H1 (cell line): ENCODE data around the gene TMEM179B. TPM values are rescaled to one million over a fixed set of nuclear protein-coding genes. Genes with fewer than 3 reads are reported as not detected.

ENCODE experiments used
- CTCF ChIA-PET: fragments of 300-600 bp; sonication (Branson Sonifier 250); formaldehyde crosslinking; loops from one replicate; lab custom pipeline; 2021; ENCODE audit not compliant: partially characterized antibody; lab: Charles Lee
- POLR2A ChIA-PET: fragments of 300-600 bp; sonication (Branson Sonifier 250); formaldehyde crosslinking; loops from one replicate; lab custom pipeline; 2021; ENCODE audit warnings: inconsistent platforms; ENCODE audit not compliant: partially characterized antibody; lab: Charles Lee
- DNase-seq, 2 experiments: peaks; one replicate each; pipeline versions ENCODE4 v3.0.0 to v3.0.0-alpha.2; 2010 to 2022; ENCODE audit warnings: low spot score in 2 of 2, low read depth in 1 of 2, mixed read lengths in 1 of 2
- FAIRE-seq: peaks from 2 replicates; lab custom pipeline; 2011; peaks lifted over from hg19 to GRCh38; lab: Jason Lieb, UNC
- H2AFZ ChIP-seq: 2 replicates; pipeline ENCODE4 v1.8.1; 2012; ENCODE audit warnings: low read length, inconsistent platforms
- H2AK5ac ChIP-seq: 2 replicates; pipeline ENCODE4 v1.6.1; 2013; ENCODE audit warnings: low read depth, low read length
- H2BK120ac ChIP-seq: replicated peaks from 2 replicates; pipeline ENCODE3; 2013; ENCODE audit warnings: low read depth, low read length, inconsistent platforms
- H2BK12ac ChIP-seq: 2 replicates; pipeline ENCODE4 v1.6.1; 2013; ENCODE audit warnings: low read depth, low read length
- H2BK15ac ChIP-seq: 2 replicates; pipeline ENCODE4 v1.6.1; 2013; ENCODE audit warnings: low read length
- H2BK20ac ChIP-seq: 2 replicates; pipeline ENCODE4 v1.6.1; 2013; ENCODE audit warnings: low read length
- H2BK5ac ChIP-seq: 2 replicates; pipeline ENCODE4 v1.6.1; 2013; ENCODE audit warnings: low read depth, low read length
- H3K14ac ChIP-seq: 2 replicates; pipeline ENCODE4 v1.6.1; 2013; ENCODE audit warnings: inconsistent platforms; ENCODE audit not compliant: insufficient read length
- H3K18ac ChIP-seq: 2 replicates; pipeline ENCODE4 v1.6.1; 2013; ENCODE audit warnings: low read length; ENCODE audit errors: extremely low read depth
- H3K23ac ChIP-seq: 2 replicates; pipeline ENCODE4 v1.6.1; 2013; ENCODE audit warnings: inconsistent platforms; ENCODE audit not compliant: insufficient read length
- H3K23me2 ChIP-seq: 2 replicates; pipeline ENCODE4 v1.6.1; 2013; ENCODE audit warnings: low read depth, low read length
- H3K27ac ChIP-seq: 2 replicates; pipeline ENCODE4 v1.6.1; 2011; ENCODE audit warnings: low read depth, low read length, inconsistent platforms
- H3K27me3 ChIP-seq, 4 experiments: replicated peaks in 1 of 4; 1 replicate in 1 of 4; 2 replicates in 3 of 4; pipeline versions ENCODE4 v1.6.1 to v1.8.1; 2011 to 2013; ENCODE audit warnings: low read length in 3 of 4, mild to moderate bottlenecking in 3 of 4, inconsistent platforms in 2 of 4, mixed read lengths in 2 of 4, moderate library complexity in 1 of 4; ENCODE audit not compliant: control insufficient read depth in 3 of 4, insufficient read depth in 3 of 4; ENCODE audit errors: extremely low read depth in 1 of 4
- H3K36me3 ChIP-seq, 4 experiments: 2 replicates each; pipeline versions ENCODE4 v1.6.1 to v1.8.1; 2011 to 2013; ENCODE audit warnings: mild to moderate bottlenecking in 4 of 4, low read length in 3 of 4, moderate library complexity in 2 of 4, control low read depth in 1 of 4, inconsistent platforms in 1 of 4; ENCODE audit not compliant: insufficient read depth in 4 of 4, control insufficient read depth in 2 of 4
- H3K4ac ChIP-seq: replicated peaks from 2 replicates; pipeline ENCODE3; 2013; ENCODE audit warnings: low read length, low read depth, mixed read lengths, inconsistent platforms; ENCODE audit not compliant: insufficient read length
- H3K4me1 ChIP-seq, 4 experiments: replicated peaks in 1 of 4; 1 replicate in 1 of 4; 2 replicates in 3 of 4; pipeline versions ENCODE4 v1.6.1 to v1.8.1; 2011 to 2013; ENCODE audit warnings: low read length in 3 of 4, inconsistent platforms in 2 of 4, mixed read lengths in 1 of 4; ENCODE audit not compliant: insufficient read depth in 4 of 4, control insufficient read depth in 3 of 4
- H3K4me2 ChIP-seq, 2 experiments: 2 replicates each; pipeline versions ENCODE4 v1.6.1 to v1.8.1; 2011 to 2013; ENCODE audit warnings: low read depth in 2 of 2, low read length in 2 of 2, control low read depth in 1 of 2, inconsistent platforms in 1 of 2, mild to moderate bottlenecking in 1 of 2; ENCODE audit not compliant: insufficient read depth in 1 of 2
- H3K4me3 ChIP-seq, 4 experiments: fragments of 200-600, 300-600 bp in 1 of 4; sonication (generic), shearing (Covaris generic), sonication (Bioruptor Twin) in 1 of 4; 2 replicates each; pipeline versions ENCODE4 v1.5.1 to v1.8.1; 2011 to 2016; ENCODE audit warnings: low read length in 4 of 4, low read depth in 3 of 4, control low read depth in 2 of 4, inconsistent platforms in 2 of 4, mild to moderate bottlenecking in 2 of 4, mixed read lengths in 1 of 4, moderate library complexity in 1 of 4; ENCODE audit not compliant: insufficient read depth in 2 of 4; ENCODE audit errors: extremely low read depth in 1 of 4
- H3K56ac ChIP-seq: replicated peaks from 2 replicates; pipeline ENCODE3; 2013; ENCODE audit warnings: low read depth, mild to moderate bottlenecking, mixed read lengths, low read length, inconsistent platforms; ENCODE audit not compliant: insufficient read length
- H3K79me1 ChIP-seq: 2 replicates; pipeline ENCODE4 v1.6.1; 2013; ENCODE audit warnings: low read depth, low read length, control low read depth
- H3K79me2 ChIP-seq, 2 experiments: 2 replicates each; pipeline versions ENCODE4 v1.6.1 to v1.8.1; 2012 to 2013; ENCODE audit warnings: low read length in 2 of 2, mild to moderate bottlenecking in 2 of 2, inconsistent platforms in 1 of 2; ENCODE audit not compliant: insufficient read depth in 2 of 2, control insufficient read depth in 1 of 2
- H3K9ac ChIP-seq, 4 experiments: replicated peaks in 1 of 4; 1 replicate in 1 of 4; 2 replicates in 3 of 4; pipeline versions ENCODE4 v1.6.1 to v1.8.1; 2011 to 2013; ENCODE audit warnings: low read depth in 3 of 4, low read length in 3 of 4, control low read depth in 2 of 4, mild to moderate bottlenecking in 2 of 4, moderate library complexity in 2 of 4, inconsistent platforms in 1 of 4; ENCODE audit errors: extremely low read depth in 1 of 4
- H3K9me3 ChIP-seq, 2 experiments: 2 replicates each; pipeline versions ENCODE4 v1.6.1 to v1.8.1; 2012 to 2013; ENCODE audit warnings: mild to moderate bottlenecking in 2 of 2, moderate library complexity in 2 of 2, control low read depth in 1 of 2, inconsistent platforms in 1 of 2, low read depth in 1 of 2, low read length in 1 of 2, mixed read lengths in 1 of 2; ENCODE audit not compliant: insufficient read depth in 2 of 2
- H4K20me1 ChIP-seq, 2 experiments: replicated peaks in 1 of 2; 2 replicates each; pipeline versions ENCODE3 to v1.8.1; 2011 to 2013; ENCODE audit warnings: inconsistent platforms in 2 of 2, low read length in 2 of 2, mild to moderate bottlenecking in 1 of 2; ENCODE audit not compliant: insufficient read depth in 2 of 2, control insufficient read depth in 1 of 2
- H4K5ac ChIP-seq: 2 replicates; pipeline ENCODE4 v1.6.1; 2013; ENCODE audit warnings: low read length, low read depth, mixed read lengths, inconsistent platforms; ENCODE audit not compliant: insufficient read length
- H4K8ac ChIP-seq: 2 replicates; pipeline ENCODE4 v1.8.0; 2013; ENCODE audit warnings: mild to moderate bottlenecking, moderate library complexity, low read length, inconsistent platforms; ENCODE audit not compliant: insufficient read depth; ENCODE audit errors: extremely low read depth
- H4K91ac ChIP-seq: replicated peaks from 2 replicates; pipeline ENCODE3; 2013; ENCODE audit warnings: low read length, mixed read lengths, inconsistent platforms; ENCODE audit not compliant: insufficient read length
- WGBS, 2 experiments: shearing (Covaris generic) in 1 of 2; methylation state at CpG; one replicate each; pipeline versions ENCODE4 v1.1.6 to v1.1.7; 2013 to 2015; ENCODE audit warnings: low lambda C conversion rate in 2 of 2, mixed read lengths in 2 of 2, inconsistent platforms in 1 of 2, low coverage in 1 of 2, missing lambda C conversion rate in 1 of 2; ENCODE audit not compliant: insufficient replicate concordance in 2 of 2, insufficient coverage in 1 of 2, insufficient read length in 1 of 2; ENCODE audit errors: extremely low coverage in 1 of 2, missing lambda C conversion rate in 1 of 2; 5-methylcytosine and 5-hydroxymethylcytosine counted together
- polyA plus RNA-seq, 7 experiments: library from polyadenylated mRNA; depleted of rRNA in 3 of 7; stranded (reverse) in 5 of 7; unstranded in 2 of 7; fragments of >200 nt in 5 of 7; fragments of 200-250 nt in 2 of 7; gene quantifications; 1 replicate in 5 of 7; 2 replicates in 1 of 7; 4 replicates in 1 of 7; pipeline versions ENCODE4 v1.2.1 to v1.2.3, GENCODE V29; 2011 to 2013; ENCODE audit warnings: missing spikeins in 2 of 7, mixed read lengths in 2 of 7
- total RNA-seq: library from RNA; stranded (reverse); fragmentation: NEBNext Ultra II Directional; extraction: Animal tissue kit (Norgen Biotek cat#: 25700); gene quantifications from 2 replicates; pipeline ENCODE4 v1.2.1, GENCODE V29; 2021

The TMEM179B gene
- total and polyA plus RNA-seq, 2 of the 8 experiments (the other 6 are each of a cell fraction or from before 2014, with no cell fraction given): 18.6 to 62.2 TPM

DNA sequence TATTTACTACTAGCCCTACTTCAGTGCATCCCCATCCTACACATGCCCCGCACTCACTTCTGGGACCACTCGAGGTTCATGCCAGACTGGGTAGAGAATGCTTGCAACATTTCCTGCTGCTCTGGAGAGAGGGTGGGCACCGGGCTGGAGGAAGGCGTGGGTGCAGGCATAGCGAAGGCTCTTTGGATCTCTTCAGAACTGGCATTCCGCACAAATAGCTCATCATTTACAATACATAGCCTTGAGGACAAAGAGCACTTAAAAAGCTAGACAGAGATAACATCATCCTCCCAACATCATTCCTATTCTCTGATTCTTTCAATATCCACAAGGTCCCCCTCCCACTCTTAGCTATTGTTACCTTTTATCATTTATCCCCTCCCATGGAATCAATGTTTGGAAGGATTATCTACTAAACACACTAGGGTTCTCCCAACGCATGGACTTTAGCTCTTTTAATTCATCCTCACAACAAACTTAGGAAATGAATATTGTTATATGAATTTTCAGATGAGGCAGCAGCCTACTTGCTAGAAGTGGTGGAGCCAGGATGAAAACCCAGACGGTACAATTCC lies 7.1 kb downstream of the TMEM179B start:
- no peaks in the 10 kb centered on the region for H3K27me3 ChIP-seq
- H3K23me2 ChIP-seq: no peaks in the 10 kb centered on the region
- no peak overlapping the region for H2BK15ac ChIP-seq
- H4K8ac ChIP-seq: no peak overlapping the region
- peaks cover 0 to 2% of the 10 kb centered on the region in 2 experiments for H4K20me1 ChIP-seq
- no peak overlapping the region for H4K5ac ChIP-seq
- H3K14ac ChIP-seq: no peak overlapping the region
- no peak overlapping the region for H3K27ac ChIP-seq
- no peak overlapping the region for H2AK5ac ChIP-seq
- H3K79me1 ChIP-seq: peaks cover 4% of the 10 kb centered on the region; the same call in 1 of the 2 replicates
- no peak overlapping the region for H3K9ac ChIP-seq
- POLR2A ChIA-PET: interaction anchor here (0.6 to 15.9 kb wide), 19 partner anchors 9 to 218 kb away, joined by 3 to 251 read pairs (median 4); partner anchors contain the start of genes HNRNPUL2, LBHD1, NXF1 and STX5
- peaks cover 19 to 53% (median 39%) of the 10 kb centered on the region in 4 experiments for H3K36me3 ChIP-seq
- CTCF ChIA-PET: interaction anchor here (0.6 to 3.9 kb wide), 5 partner anchors 7 to 64 kb away, joined by 3 to 19 read pairs (median 4); partner anchors contain the start of gene TMEM179B
- WGBS, 2 experiments: 94% methylated on average over 8 of the region's 8 CpGs; no CpG with 5 or more reads in 1 of the 2 experiments
- no peak overlapping the region for H2BK12ac ChIP-seq
- no peak overlapping the region for H4K91ac ChIP-seq
- H2BK5ac ChIP-seq: no peak overlapping the region
- H3K56ac ChIP-seq: no peak overlapping the region
- no peak overlapping the region for H3K23ac ChIP-seq
- no peak overlapping the region for H2AFZ ChIP-seq
- peaks cover 0 to 24% of the 10 kb centered on the region in 2 experiments; a peak in 2 of 4 replicates for H3K79me2 ChIP-seq
- FAIRE-seq (no peak), DNase-seq (no peak)
- H3K9me3 ChIP-seq: no peaks in the 10 kb centered on the region
- H3K4ac ChIP-seq: no peak overlapping the region
- H3K18ac ChIP-seq: no peak overlapping the region
- peaks cover 0 to 7% (median 3%) of the 10 kb centered on the region in 4 experiments; a peak in 3 of 7 replicates for H3K4me1 ChIP-seq
- no peak overlapping the region for H3K4me2 ChIP-seq
- H2BK20ac ChIP-seq: no peak overlapping the region
- H3K4me3 ChIP-seq: no peak overlapping the region
- H2BK120ac ChIP-seq: no peak overlapping the region
